GM19328 (cell line): ENCODE measurements around the gene TLDC2.
"Not testable (repeated sequence)": the region's sequence is repeated elsewhere in the genome, so short reads cannot be mapped to it uniquely, and the experiment has no call there.

Source experiments
- ATAC-seq: cut with Tn5 transposase; IDR thresholded peaks from one replicate; pipeline ENCODE4 v1.9.1; 2021; ENCODE audit warnings: mild to moderate bottlenecking, moderate library complexity; ENCODE audit not compliant: unreplicated experiment

Gene TLDC2

DNA sequence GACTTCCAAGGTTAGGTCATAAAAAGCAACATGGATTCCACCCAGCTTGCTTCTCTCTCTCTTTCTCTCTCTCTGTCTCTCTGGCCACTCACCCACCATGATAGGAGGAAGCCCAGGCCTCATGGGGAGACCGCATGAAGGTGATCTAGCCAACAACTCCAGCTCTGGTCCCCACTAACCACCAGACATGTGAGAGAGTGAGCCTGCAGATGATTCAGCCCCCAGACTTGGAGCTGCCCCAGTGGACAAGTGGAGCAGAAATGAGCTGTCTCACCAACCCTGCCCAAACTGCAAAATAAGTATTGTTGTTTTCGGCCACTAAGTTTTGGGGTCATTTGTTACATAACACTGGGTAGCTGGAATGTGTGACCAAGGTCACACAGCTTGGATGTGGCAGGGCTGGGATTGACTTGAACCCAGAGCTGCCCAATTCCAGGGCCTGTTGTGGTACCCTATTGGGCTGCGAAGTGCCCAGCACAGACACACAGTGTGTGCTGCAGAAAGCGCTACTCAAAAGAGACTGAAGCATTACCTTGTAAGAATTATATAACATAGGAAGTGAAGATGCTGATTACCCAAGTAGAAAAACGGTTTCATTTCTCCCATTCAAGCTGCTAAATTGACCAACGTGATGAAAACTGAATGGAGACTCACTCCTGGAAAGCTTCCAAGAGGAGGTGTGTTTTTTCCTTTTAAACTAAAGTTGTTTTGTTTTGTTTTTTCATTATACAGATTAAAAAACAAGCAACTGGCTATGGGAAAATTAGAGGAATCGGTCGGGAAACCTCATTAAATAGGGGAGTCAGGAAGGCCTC, 9.1 kb upstream of the TLDC2 start:
- ATAC-seq = no peak

DNA sequence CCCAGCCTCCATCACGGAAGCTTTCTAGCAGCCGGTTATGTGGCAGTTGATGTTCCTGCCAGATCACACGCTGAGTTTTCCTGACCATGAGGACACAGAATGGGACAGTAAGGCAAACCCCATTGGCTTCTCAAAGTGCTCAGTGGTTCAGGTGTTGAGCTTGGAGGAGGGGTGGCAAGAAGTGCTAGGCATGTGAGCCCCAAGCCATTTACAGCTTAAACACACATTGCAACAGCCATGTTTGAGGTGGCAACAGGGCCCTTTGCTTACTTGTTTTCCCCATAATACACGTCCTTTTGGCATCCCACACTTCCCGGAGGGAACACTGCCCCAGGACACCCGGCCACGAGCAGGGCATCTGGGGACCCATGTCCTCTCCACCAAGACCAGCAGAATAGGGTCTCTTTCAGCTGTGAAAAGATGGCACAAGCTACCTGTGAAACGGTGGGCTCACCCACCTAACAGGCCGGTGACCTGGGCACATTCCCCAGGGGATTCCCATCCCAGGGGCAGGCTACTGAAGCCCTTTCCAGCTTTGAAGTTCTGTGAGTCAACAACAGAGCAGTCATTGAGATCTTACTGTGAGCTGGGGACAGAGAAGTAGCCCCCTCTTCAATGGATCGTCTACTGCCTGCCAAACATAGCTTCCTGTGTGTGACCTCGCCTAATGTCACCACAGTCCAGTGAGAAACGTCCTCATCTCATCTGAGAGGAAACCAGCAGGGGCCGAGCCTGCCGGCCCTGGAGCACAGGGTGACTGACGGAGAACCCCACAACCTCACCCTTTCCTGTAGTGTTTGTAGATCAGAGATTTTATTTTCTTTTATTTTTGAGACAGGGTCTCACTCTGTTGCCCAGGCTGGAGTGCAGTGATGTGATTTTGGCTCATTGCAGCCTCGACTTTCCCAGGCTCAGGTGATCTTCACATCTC, 4.0 kb upstream of the TLDC2 start:
- no peak for ATAC-seq

DNA sequence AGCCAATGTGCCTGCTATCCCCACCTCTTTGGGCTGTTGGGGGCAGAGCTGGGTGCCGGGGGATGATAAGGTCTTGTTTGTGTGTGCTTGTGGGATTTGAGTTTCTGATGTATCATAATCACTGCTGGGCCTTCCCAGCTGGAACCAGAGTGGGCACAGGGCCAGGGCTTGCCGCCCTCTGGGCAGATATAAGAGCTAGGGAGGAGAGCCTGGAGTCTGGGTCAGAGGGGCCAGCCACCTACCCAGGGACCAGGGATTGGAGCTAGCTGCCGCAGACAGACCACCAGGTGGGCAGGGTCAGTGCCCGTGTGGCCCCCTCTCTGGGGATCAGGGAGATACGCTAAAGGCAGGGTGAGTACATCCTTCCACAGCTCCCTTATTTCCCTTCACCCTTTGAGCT, 3.1 kb upstream of the TLDC2 start:
- no peak for ATAC-seq

DNA sequence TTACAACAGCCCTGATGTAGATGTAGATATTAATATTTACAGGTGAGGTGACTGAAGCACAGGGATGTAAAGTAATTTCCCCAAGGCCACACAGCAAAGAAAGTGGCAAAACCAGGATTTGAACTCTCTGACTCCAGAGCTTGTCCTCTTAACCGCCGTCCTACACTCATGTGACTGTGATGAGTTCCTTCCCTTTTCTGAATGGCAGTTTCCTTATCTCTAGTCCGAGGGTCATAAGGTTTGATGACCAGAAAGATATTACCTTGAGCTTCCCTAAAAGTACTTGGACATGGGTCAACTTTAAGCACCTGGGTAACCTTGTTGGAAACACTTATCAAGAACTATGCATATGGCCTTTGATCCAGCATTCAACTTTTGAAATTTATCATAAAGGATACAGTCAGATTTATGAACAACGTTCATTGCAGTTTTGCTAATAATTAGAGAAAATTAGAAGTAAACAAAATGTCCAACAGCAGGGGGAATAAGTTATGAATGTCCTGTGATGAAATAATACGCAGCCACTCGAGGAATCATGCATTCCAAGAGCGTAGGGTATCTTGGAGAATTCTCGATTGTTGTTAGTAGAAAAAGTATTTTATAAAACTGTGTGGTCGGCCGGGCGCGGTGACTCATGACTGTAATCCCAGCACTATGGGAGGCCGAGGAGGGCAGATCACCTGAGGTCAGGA, 2.3 kb upstream of the TLDC2 start:
- ATAC-seq = no peak

DNA sequence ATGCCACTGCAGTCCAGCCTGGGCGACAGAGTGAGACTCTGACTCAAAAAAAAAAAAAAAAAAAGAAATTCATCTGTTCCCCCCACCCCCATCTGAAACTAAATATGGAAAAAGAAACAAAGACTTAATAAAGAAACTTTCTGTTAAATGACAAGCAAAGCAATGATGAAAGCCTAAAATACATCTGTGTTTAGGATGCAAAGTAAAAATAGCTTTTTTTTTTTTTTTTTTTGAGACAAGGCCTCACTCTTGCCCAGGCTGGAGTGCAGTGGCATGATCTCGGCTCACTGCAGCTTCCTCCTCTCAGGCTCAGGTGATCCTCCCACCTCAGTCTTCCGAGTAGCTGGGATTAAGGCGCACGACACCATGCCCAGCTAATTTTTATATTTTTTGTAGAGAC, 845 bp upstream of the TLDC2 start:
- ATAC-seq = not testable (repeated sequence)

DNA sequence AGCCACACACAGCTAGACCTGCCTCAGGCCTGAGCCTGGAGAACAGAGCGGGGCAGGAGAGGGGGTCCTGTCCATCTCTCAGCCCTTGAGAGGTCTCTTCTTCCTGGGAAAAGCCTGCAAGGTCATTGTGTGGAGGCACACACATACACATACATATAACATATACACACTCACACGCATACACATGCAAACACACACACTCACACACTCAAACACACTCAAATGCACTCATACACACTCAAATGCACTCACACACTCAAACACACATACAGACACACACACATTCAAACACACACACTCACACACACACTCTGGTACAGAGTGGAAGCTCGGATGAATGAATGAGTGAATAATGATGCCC, 515 bp downstream of the TLDC2 start:
- no peak for ATAC-seq

DNA sequence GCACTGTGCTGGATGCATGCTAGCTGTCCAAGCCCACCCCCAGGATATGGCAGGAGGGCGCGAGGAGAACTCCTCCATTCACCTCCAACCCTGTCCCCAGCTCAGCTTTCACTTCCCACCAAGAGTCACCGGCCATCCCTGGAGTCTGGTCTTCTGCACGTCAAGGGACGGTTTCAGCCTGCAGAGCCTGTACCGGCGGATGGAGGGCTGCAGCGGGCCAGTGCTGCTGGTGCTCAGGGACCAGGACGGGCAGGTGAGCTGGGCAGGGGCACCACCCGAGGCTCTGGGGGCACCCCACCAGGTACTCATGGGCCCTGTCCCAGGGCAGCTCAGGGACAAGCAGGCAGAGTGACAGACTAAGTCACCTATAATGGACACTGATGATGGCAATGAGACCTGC, 3.0 kb downstream of the TLDC2 start:
- ATAC-seq = no peak

DNA sequence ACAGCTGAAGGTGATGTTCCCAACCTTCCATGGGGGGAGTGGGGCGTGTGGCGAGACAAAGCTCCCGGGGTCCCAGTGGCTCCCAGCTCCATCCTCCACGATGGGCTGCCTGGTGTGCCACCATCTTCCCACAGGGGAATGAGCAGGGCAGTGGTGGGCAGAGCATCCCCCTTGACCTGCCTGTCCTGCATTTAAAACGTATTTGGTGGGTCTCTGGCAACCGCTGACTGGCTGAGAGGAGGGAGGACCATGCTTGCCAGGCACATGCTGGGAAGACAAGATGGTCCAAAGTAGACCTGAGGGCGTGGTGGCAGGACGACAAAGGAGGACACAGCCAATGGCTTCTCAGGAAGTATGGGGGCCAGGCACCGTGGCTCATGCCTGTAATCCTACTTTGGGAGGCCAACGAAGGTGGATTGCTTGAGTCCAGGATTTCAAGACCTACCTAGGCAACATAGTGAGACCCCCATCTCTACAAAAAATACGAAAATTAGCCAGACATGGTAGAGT, 4.9 kb downstream of the TLDC2 start:
- no peak for ATAC-seq

DNA sequence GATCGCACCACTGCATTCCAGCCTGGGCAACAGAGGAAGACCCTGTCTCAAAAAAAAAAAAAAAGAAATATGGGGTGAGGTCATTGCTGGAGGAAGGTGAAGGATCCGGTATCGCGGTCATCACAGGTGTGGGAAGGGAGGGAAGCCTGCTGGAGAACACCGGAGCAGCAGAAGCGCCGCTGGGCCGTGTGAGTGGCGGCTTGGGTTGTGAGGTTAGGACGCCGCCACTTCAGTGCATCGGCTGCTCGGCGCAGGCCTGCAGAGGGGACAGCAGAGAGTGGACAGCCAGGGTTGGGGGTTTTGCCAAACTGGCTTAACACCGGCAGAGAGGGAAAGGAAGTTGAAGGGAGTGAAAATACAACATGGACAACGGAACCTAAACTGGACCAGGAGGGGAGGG, 5.4 kb downstream of the TLDC2 start:
- ATAC-seq = no peak

DNA sequence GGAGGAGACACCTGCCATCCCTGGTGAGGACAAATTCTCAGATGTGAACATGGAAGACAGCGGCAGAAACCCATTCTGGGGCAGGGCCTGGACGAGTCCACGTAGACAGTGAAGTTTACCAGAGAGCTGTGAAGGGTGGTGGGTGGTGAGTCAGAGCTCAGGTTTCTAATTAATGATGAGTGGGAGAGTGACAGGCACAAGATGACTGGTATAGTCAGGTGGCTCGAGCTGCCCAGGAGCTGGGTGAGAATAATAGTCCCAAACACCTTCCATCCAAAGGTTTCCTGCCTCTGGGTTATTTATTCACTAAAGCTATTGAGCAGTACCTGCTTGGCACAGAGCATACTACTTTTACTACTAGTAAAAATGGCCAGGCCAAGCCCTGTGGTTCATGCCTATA, 6.0 kb downstream of the TLDC2 start:
- no peak for ATAC-seq

DNA sequence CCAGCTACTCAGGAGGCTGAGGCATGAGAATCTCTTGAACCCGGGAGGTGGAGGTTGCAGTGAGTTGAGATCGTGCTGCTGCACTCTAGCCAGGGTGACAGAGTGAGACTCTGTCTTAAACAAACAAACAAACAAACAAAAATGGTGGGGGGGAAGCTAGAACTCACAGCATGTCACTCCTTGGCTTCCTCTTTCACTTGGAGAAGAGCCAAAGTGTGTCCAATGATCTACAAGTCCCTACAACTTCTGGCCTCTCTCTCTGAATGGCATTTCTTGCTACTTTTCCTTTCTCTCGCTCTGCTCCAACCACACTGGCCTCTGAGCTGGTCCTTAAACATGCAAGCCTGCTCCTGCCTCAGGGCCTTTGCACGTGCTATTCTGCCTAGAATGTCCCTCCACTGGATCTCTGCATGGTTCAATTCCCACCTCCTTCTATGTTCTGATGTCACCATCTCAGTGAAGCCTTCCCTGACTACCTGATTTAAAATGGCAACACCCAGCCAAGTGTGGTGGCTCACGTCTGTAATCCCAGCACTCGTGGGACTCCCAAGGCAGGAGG, 8.1 kb downstream of the TLDC2 start:
- ATAC-seq = no peak

DNA sequence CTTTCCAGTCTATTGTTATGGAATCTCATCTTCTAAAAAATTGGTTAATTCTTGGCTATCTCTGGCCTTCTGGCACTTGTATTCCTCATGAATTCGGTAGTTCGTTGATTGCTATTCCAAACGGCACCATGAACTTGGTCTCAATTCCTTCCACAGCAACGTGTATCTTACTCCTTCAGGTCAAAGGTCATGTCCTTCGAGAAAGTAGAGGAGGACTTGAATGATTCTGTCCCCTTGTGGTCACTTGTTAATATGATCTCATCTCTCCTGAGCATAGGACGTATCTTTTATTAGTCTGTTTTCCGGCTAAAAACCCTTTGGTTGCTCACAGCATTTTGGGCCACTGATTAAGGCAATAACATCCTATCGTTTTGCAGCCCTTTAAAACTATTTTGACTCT, 9.4 kb downstream of the TLDC2 start:
- ATAC-seq = no peak

DNA sequence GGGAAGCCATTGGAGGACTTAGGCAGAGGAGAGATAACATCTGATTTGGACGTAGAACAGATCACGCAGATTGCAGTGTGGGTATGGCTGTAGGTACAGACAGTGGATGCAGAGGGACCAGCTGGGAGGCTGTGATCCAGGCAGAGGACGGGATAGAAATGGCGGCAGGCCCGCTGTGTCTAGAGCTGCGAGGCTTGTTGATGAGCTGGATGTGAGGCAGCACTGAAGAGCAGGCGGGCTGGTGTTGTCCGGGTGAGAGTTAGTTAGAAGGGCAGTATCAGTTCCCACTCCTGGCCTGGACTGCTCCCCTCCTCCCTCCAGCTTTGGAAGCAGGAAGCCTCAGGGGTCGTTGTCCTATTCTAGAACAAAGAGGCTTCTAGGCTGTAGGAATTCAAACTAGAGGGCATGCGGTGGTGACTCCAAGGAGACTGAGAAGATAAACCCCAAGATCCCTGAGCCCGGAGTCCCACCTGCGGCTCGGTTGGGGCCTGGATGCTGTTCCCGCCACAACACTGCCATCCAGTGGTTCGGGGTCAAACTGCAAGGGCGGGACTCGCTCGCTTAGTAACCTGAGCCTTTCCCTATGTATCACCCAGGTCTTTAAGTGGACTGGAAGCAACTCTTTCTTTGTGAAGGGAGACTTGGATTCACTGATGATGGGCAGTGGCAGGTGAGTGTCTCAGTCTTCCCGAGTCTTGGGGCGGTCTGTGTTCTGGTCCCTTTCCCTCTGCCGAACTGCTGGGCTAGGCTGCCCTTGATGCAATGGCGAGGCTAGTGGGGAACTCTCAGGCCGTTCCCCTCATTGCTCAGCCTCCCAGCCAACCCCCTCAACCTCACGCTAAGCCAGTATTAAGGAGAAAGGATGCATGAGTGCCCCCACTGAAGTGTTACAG, 11.2 kb downstream of the TLDC2 start:
- no peak for ATAC-seq

DNA sequence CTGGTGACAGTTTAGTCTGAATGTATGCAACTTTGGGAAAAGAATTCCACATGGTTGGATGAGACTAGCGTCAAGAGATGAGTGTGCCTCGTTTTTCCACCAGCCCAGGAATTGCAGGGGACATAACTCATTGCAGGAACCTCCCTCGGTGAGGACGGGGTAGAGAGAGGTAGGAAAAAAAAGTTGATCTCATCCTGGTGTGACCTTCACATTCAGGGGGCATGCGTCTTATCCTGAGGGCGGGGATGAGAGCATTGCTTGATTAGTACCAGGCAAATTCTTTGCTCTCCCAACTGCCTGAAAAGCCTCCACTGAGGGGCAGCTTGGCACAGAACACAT, 11.8 kb downstream of the TLDC2 start:
- ATAC-seq = no peak

DNA sequence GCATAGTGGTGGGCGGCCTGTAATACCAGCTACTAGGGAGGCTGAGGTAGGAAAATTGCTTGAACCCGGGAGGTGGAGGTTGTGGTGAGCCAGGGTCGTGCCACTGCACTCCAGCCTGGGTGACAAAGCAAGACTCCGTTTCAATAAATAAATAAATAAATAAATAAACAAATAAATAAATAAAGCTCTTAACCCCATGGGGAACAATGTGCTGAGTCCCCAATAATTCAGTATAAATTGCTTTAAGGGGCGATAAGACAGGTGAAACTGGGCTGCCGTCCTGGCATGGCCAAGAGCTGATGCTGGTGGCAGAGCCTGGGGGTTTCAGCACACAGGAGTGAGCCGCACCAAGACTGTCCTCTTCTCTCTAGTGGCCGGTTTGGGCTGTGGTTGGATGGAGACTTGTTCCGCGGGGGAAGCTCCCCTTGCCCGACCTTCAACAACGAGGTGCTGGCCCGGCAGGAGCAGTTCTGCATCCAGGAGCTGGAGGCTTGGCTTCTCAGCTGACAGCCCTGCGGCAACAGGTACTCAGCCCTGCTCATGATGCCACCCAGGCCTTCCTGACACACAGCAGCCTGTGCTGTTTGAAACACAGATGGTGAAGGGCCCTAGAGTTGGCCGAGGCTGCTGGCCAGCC, 13.1 kb downstream of the TLDC2 start:
- ATAC-seq = no peak

DNA sequence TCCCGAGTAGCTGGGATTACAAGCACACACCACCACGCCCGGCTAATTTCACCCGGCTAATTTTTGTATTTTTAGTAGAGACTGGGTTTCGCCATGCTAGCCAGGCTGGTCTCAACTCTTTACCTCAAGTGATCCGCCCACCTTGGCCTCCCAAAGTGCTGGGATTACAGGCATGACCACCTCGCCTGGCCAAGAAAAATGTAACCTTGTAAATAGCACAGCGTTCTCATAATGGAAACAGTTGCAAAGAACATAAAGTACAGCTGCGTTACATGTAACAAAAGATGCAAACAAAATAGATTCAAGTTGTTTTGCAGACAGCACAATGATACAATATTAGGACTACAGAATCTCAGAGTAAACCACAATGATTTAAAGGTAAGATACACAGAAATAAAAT, 14.6 kb downstream of the TLDC2 start:
- ATAC-seq = no peak

DNA sequence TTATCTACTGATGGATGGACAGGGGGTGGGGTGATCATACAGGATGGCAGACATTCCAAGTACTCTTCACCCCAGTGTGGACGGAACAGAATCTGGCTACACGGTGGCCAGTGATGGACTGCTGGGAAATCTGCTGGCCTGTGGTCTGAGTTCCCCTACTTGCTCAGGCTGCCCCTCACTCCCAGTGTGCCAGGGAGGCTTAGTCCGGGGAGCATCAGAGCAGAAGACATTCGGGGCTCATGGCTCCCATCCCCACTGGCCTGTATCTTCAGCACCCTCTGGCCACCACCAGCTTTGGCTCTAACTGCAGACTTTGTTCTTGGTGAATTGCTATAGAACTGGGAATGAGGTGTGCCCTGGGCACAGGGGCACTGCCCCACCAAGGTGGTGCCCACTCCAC, 15.3 kb downstream of the TLDC2 start:
- ATAC-seq = no peak

DNA sequence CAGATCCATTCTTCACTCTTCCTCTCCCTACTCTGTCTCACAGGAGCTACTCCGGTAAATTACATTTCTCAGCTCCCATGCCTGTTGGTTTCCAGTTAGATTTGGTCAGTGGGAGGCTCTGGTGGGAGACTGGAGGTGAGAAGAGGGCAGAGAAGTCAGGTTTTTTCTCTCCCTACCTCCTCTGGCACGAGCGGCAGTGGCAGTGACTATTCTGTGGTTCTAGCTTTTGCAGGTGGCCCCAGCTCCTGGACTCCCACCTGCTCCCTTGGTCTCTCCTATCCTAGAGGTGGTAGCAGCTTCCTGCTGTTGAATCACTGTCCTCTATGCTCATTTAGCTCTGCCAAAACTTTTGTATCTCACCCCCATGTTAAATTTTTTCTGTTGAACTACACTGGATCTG, 17.9 kb downstream of the TLDC2 start:
- ATAC-seq = no peak

DNA sequence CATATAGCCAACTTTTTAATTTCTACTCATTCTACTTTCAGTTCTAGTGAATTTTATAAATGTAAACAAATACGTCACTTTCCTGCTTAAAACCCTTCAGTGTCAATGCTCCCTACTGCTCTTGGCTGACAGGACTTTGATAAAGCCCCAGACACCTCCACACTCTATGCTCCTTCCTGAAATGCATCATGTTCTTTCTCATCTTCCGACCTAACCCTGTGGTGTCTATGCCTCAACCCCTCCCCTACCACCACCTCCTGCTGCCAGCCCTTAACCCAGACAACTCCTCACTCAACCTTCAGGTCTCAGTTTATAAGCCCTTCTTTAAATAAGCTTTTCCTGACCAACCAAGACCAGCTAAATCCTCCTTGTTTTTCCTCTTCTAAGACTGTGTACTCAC, 19.1 kb downstream of the TLDC2 start:
- ATAC-seq = no peak

DNA sequence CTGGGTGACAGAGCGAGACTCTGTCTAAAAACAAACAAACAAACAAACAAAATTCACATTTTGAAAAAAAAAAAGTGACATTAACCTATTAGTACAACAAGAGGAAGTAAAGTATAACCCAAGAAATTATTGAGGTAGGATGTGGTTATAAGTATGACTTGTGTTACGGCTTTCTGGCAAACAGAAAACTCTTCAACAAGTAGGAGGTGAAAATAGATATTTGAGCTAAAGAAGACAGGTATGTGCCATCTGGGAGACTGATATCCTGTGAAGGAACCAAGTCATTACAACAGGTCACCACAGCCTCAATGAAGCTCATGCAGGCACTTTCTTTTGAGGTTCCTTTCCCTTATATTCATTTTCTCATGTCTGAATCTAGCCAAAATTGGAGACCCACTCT, 28.8 kb downstream of the TLDC2 start:
- no peak for ATAC-seq
